Mammary epithelial cell (primary cell): ENCODE data around the gene MED1.

Source experiments
- CTCF ChIP-seq, 2 donors: IDR thresholded peaks in 1 of 2; conservative IDR thresholded peaks in 1 of 2; 2 replicates each; pipeline ENCODE4 v1.5.1; 2011 to 2012; ENCODE audit warnings: inconsistent platforms in 2 of 2, low read length in 2 of 2, mild to moderate bottlenecking in 2 of 2, control low read depth in 1 of 2, low read depth in 1 of 2; ENCODE audit not compliant: insufficient read depth in 1 of 2; ENCODE audit errors: extremely low read depth in 1 of 2
- EZH2 ChIP-seq: IDR thresholded peaks from 2 replicates; pipeline ENCODE4 v1.6.1; 2012; ENCODE audit warnings: low read length, inconsistent platforms, borderline replicate concordance

GRCh38 chr17:39365872-39366271 lies 85.2 kb downstream of the MED1 start:
- TF ChIP-seq CTCF (conservative IDR thresholded peaks at IDR 0.05 in 1 of 2, IDR thresholded peaks at IDR 0.05 in 1 of 2; ENCODE audit: extremely low read depth in 1 of 2, insufficient read depth in 1 of 2, low read depth in 1 of 2, low read length in 2 of 2) = no peak
- TF ChIP-seq EZH2 = no peak
